B cell (primary cell): ENCODE results near the gene IFT74. TPM values are rescaled to one million over a fixed set of nuclear protein-coding genes. Genes with fewer than 3 reads are reported as not detected.

ENCODE experiments used
- ATAC-seq: fragments of 200-7000 bp; cut with Tn5 transposase; one replicate; pipeline ENCODE4 v1.10.0; 2021; ENCODE audit warnings: low read depth, mild to moderate bottlenecking, moderate number of reproducible peaks, moderate library complexity
- CTCF ChIA-PET: fragments of 350-600 bp; sonication (Branson Sonifier 250); formaldehyde crosslinking; loops from one replicate; lab custom pipeline; 2021; ENCODE audit warnings: antibody characterized with exemption, inconsistent platforms; lab: Charles Lee
- POLR2A ChIA-PET: fragments of 350-600 bp; sonication (Branson Sonifier 250); formaldehyde crosslinking; loops from one replicate; lab custom pipeline; 2021; ENCODE audit warnings: antibody characterized with exemption; lab: Charles Lee
- DNase-seq: peaks from one replicate; pipeline ENCODE4 v3.0.0; 2013
- H2AFZ ChIP-seq: 2 replicates; pipeline ENCODE4 v1.6.1; 2012; ENCODE audit warnings: mild to moderate bottlenecking, low read depth, low read length; ENCODE audit not compliant: insufficient read depth, poor library complexity, severe bottlenecking
- H3K27ac ChIP-seq, 2 donors: 1 replicate in 1 of 2; 2 replicates in 1 of 2; pipeline ENCODE4 v1.5.1; 2012 to 2013; ENCODE audit warnings: low read length in 2 of 2, mild to moderate bottlenecking in 2 of 2, moderate library complexity in 1 of 2
- H3K27me3 ChIP-seq, 4 experiments: fragments of 200-600 bp in 1 of 4; sonication (generic) in 1 of 4; replicated peaks in 1 of 4; 1 replicate in 2 of 4; 2 replicates in 2 of 4; pipeline versions ENCODE4 v1.6.1 to v1.7.0; 2013 to 2016; ENCODE audit warnings: low read length in 3 of 4, mild to moderate bottlenecking in 2 of 4, mixed read lengths in 1 of 4, moderate library complexity in 1 of 4; ENCODE audit not compliant: insufficient read depth in 4 of 4, control insufficient read depth in 3 of 4; ENCODE audit errors: control extremely low read depth in 1 of 4
- H3K36me3 ChIP-seq, 2 experiments: replicated peaks in 1 of 2; 1 replicate in 1 of 2; 2 replicates in 1 of 2; pipeline versions ENCODE4 v1.6.1 to v1.7.1; 2013; ENCODE audit warnings: low read length in 1 of 2; ENCODE audit not compliant: insufficient read depth in 2 of 2, control insufficient read depth in 1 of 2; ENCODE audit errors: control extremely low read depth in 1 of 2, extremely low read depth in 1 of 2
- H3K4me1 ChIP-seq, 2 donors: fragments of 200-600 bp in 1 of 2; sonication (generic) in 1 of 2; 1 replicate in 1 of 2; 2 replicates in 1 of 2; pipeline versions ENCODE4 v1.5.1 to v1.6.1; 2013 to 2017; ENCODE audit warnings: low read length in 2 of 2; ENCODE audit not compliant: control insufficient read depth in 2 of 2, insufficient read depth in 2 of 2
- H3K4me2 ChIP-seq: replicated peaks from 2 replicates; pipeline ENCODE3; 2012; ENCODE audit warnings: mild to moderate bottlenecking, low read depth, low read length; ENCODE audit not compliant: poor library complexity, severe bottlenecking
- H3K4me3 ChIP-seq, 5 experiments: fragments of 200-600 bp in 1 of 5; sonication (generic) in 1 of 5; 1 replicate in 3 of 5; 2 replicates in 2 of 5; pipeline versions ENCODE4 v1.5.1 to v1.7.0; 2011 to 2016; ENCODE audit warnings: low read length in 4 of 5, mild to moderate bottlenecking in 4 of 5, low read depth in 2 of 5, control low read depth in 1 of 5, moderate library complexity in 1 of 5; ENCODE audit not compliant: insufficient read depth in 1 of 5; ENCODE audit errors: control extremely low read depth in 1 of 5, extremely low read depth in 1 of 5
- H3K79me2 ChIP-seq: fragments of 200-600 bp; sonication (generic); one replicate; pipeline ENCODE4 v1.6.0; 2016; ENCODE audit warnings: low read length; ENCODE audit not compliant: control insufficient read depth, insufficient read depth
- H3K9ac ChIP-seq: fragments of 200-600 bp; sonication (generic); 2 replicates; pipeline ENCODE4 v1.6.1; 2017; ENCODE audit warnings: mild to moderate bottlenecking, low read length, moderate library complexity
- H3K9me3 ChIP-seq, 3 donors: one replicate each; pipeline versions ENCODE4 v1.6.1 to v1.7.1; 2013; ENCODE audit warnings: low read length in 2 of 3; ENCODE audit not compliant: control insufficient read depth in 2 of 3, insufficient read depth in 1 of 3; ENCODE audit errors: control extremely low read depth in 1 of 3
- H4K20me1 ChIP-seq: 2 replicates; pipeline ENCODE4 v1.6.0; 2012; ENCODE audit warnings: mild to moderate bottlenecking, low read length; ENCODE audit not compliant: insufficient read depth, control insufficient read depth, poor library complexity, severe bottlenecking
- H3K27ac Mint-ChIP-seq: one replicate; pipeline ENCODE4 v1.8.0; 2021; ENCODE audit warnings: mixed read lengths
- H3K27me3 Mint-ChIP-seq: one replicate; pipeline ENCODE4 v1.8.0; 2021; ENCODE audit warnings: mixed read lengths
- H3K4me1 Mint-ChIP-seq: one replicate; pipeline ENCODE4 v1.8.0; 2021; ENCODE audit warnings: mixed read lengths
- H3K4me3 Mint-ChIP-seq: one replicate; pipeline ENCODE4 v1.8.0; 2021; ENCODE audit warnings: mixed read lengths
- H3K9me3 Mint-ChIP-seq: one replicate; pipeline ENCODE4 v1.8.0; 2022; ENCODE audit warnings: mixed read lengths; ENCODE audit not compliant: insufficient read depth
- EZH2 ChIP-seq: IDR thresholded peaks from 2 replicates; pipeline ENCODE4 v1.6.1; 2012; ENCODE audit warnings: borderline replicate concordance, low read depth, mild to moderate bottlenecking, moderate library complexity, low read length; ENCODE audit not compliant: insufficient read depth, poor library complexity, severe bottlenecking
- WGBS: methylation state at CpG from one replicate; pipeline ENCODE4 v1.1.5; 2013; ENCODE audit warnings: missing lambda C conversion rate; ENCODE audit not compliant: insufficient coverage; 5-methylcytosine and 5-hydroxymethylcytosine counted together
- intact Hi-C: fragments of 100-400 bp; cut with micrococcal nuclease; formaldehyde crosslinking; loops from one replicate; pipeline ENCODE4 v1.10.0; 2022
- polyA minus RNA-seq: library from RNA; depleted of rRNA, polyadenylated mRNA; stranded (reverse); fragments of >200 nt; gene quantifications from 2 replicates; pipeline ENCODE4 v1.2.3, GENCODE V29; 2012
- polyA plus RNA-seq: library from polyadenylated mRNA; depleted of rRNA; stranded (reverse); fragments of >200 nt; gene quantifications from 2 replicates; pipeline ENCODE4 v1.2.3, GENCODE V29; 2012
- total RNA-seq, 2 donors: library from RNA; stranded (reverse); fragments of 120-200 nt in 1 of 2; gene quantifications; 1 replicate in 1 of 2; 2 replicates in 1 of 2; pipeline versions ENCODE4 v1.2.3 to v1.2.4, GENCODE V29; 2013 to 2022
- TF ChIP-seq, protein P1 (sequence below): fragments of 200-600 bp; IDR thresholded peaks from one replicate; pipeline ENCODE4 v1.8.0; 2022; ENCODE audit warnings: antibody characterized with exemption, mild to moderate bottlenecking

The IFT74 gene
- total RNA-seq (19.1 and 22.6 TPM in 2 replicates), polyA plus RNA-seq (2.0 and 3.8 TPM in 2 replicates), polyA minus RNA-seq (3.8 and 8.4 TPM in 2 replicates)
- total RNA-seq (2013) = 15.2 TPM

- peak within 1 kb of the TSS; percentile 84 for H2AFZ ChIP-seq
- no peaks in the 10 kb centered on the region for H3K9me3 Mint-ChIP-seq
- peak within 1 kb of the TSS; percentile 98 for H3K4me3 Mint-ChIP-seq
- H3K27ac Mint-ChIP-seq = peak within 1 kb of the TSS; percentile 98
- ChIA-PET CTCF (interaction anchor here (1.0 kb wide), 1 partner anchor 65 kb away, joined by 3 read pairs; no protein-coding TSS in a partner anchor), POLR2A (interaction anchor here (0.6 to 2.0 kb wide), 3 partner anchors 9 to 64 kb away, joined by 4 to 24 read pairs (median 5); partner anchors contain the start of genes CAAP1 and PLAA)
- TF ChIP-seq, protein P1, sequence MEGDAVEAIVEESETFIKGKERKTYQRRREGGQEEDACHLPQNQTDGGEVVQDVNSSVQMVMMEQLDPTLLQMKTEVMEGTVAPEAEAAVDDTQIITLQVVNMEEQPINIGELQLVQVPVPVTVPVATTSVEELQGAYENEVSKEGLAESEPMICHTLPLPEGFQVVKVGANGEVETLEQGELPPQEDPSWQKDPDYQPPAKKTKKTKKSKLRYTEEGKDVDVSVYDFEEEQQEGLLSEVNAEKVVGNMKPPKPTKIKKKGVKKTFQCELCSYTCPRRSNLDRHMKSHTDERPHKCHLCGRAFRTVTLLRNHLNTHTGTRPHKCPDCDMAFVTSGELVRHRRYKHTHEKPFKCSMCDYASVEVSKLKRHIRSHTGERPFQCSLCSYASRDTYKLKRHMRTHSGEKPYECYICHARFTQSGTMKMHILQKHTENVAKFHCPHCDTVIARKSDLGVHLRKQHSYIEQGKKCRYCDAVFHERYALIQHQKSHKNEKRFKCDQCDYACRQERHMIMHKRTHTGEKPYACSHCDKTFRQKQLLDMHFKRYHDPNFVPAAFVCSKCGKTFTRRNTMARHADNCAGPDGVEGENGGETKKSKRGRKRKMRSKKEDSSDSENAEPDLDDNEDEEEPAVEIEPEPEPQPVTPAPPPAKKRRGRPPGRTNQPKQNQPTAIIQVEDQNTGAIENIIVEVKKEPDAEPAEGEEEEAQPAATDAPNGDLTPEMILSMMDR = no peak
- TF ChIP-seq EZH2 = no peak
- peaks cover 32% of the 10 kb centered on the region for H3K4me1 Mint-ChIP-seq
- H3K27me3 ChIP-seq = no peaks in the 10 kb centered on the region
- peak; percentile 100 for ATAC-seq
- peak within 1 kb of the TSS; percentile 79 for H3K4me2 ChIP-seq
- WGBS = under 1% methylated on average over 47 of the region's 53 CpGs
- H3K9ac ChIP-seq = peak within 1 kb of the TSS; percentile 75
- no peaks in the 10 kb centered on the region for H3K79me2 ChIP-seq
- H3K27ac ChIP-seq = peak within 1 kb of the TSS; percentile 60 to 82
- intact Hi-C loops = loop anchor here (1.0 to 5.0 kb wide), 3 partner anchors 9 to 526 kb away; partner anchors contain the start of gene PLAA
- peak within 1 kb of the TSS; percentile 64 to 86 (median 83) for H3K4me3 ChIP-seq
- H3K36me3 ChIP-seq = no peaks in the 10 kb centered on the region
- H3K4me1 ChIP-seq = peaks cover 12 to 13% of the 10 kb centered on the region in 2 donors
- DNase-seq = peak; percentile 95
- H3K27me3 Mint-ChIP-seq = no peaks in the 10 kb centered on the region
- H3K9me3 ChIP-seq = no peaks in the 10 kb centered on the region
- no peaks in the 10 kb centered on the region for H4K20me1 ChIP-seq
Observed at GRCh38 chr9:26955921-26956859, at the start of gene IFT74. Gene IFT74 (plus strand): TSS chr9:26956412. CDS start chr9:26961968, 5,556 bp downstream.
